Measurements from ENCODE around the gene METTL1. TPM values are rescaled to one million over a fixed set of nuclear protein-coding genes. Genes with fewer than 3 reads are reported as not detected.

Gene METTL1
- polyA plus RNA-seq, 1 donor from 2014 or later, result 15.9 TPM

DNA sequence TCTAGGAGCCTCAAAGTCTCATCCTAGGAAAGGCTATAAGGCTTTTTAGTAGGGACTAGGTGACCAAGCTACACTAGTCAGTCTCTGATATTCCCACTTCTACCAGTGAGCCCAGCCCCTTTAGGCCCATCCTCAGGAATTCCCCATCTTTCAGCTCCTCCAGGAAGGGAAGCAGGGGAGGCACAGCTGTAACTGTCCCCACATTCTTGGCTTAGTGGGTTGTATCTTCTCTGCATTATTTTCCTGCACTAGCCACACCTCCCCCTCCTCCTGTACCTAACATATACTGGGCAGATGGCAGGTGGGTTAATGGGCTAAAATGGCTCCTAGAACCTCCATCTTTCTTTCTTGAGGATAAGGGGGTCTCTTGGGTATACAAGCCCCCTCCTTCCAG is 4.6 kb downstream of the METTL1 start:
- Mint-ChIP-seq H3K27ac (no peak overlapping the region), H3K4me3 (peak overlapping the region in 2 of 4 donors; percentile 49 to 74), H3K27me3 (peaks cover 31% of the 10 kb centered on the region), H3K9me3 (no peaks in the 10 kb centered on the region), H3K4me1 (peaks cover 23 to 24% (median 23%) of the 10 kb centered on the region in 3 donors), H3K36me3 (peaks cover 3% of the 10 kb centered on the region)

GRCh38 chr12:57766464-57767304 is 5.2 kb downstream of the METTL1 start, which contains the start of gene CYP27B1:
CYP27B1 (minus strand) TSS chr12:57767078; CDS start chr12:57767041, 37 bp downstream.
- H3K4me1 Mint-ChIP-seq, result peaks cover 19 to 21% (median 20%) of the 10 kb centered on the region in 3 donors

DNA sequence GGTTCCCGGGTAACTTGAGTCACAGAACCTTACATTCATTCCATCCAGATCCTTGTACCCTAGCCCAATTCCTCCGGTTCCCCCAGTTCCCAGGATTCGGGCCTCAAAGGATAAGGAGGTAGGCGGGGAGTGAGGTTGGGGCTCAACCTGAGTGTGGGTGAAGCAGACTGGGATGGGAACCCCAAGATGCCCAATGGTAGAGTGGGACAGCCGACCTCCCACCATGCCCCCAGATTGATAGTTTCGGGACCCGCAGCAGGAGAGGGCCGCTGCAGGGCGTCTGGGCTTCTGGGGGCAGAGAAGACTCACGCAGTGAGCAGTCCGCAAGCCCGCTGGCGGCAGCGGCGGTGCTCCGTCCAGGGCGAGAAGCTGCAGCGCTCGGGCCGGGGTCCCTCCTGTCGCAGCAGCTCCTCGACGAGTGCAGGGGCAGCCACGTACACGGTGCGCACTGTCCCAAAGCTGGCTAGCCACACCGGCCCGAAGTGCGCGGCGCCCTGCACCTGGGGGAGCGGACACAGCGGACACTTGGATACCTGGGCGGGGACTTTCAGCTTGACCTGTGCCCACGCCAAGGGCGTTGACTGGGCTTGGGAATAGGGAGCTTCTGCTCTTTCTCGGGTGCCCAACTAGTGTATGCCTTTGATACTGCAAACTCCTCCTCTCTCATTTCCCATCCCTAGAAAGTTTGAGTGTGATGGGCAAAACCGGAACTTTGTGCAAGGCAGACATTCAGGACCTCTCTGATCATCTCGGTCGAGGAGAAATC is 6.0 kb downstream of the METTL1 start:
- H3K27me3 Mint-ChIP-seq, result peaks cover 28% of the 10 kb centered on the region
- peaks cover 3% of the 10 kb centered on the region for H3K36me3 Mint-ChIP-seq
- H3K9me3 Mint-ChIP-seq, result no peaks in the 10 kb centered on the region
- H3K4me3 Mint-ChIP-seq, result peak overlapping the region; percentile 74 to 92 (median 82)
- peaks cover 13 to 17% (median 16%) of the 10 kb centered on the region in 3 donors for H3K4me1 Mint-ChIP-seq
- no peak overlapping the region for H3K27ac Mint-ChIP-seq

More at GRCh38 chr12:57766464-57767304, 5.2 kb downstream of the METTL1 start, which contains the start of gene CYP27B1:
- H3K36me3 Mint-ChIP-seq, result peaks cover 3% of the 10 kb centered on the region
- H3K27me3 Mint-ChIP-seq, result peaks cover 28% of the 10 kb centered on the region
- no peak within 1 kb of the TSS for H3K27ac Mint-ChIP-seq
- peak within 1 kb of the TSS; percentile 74 to 92 (median 82) for H3K4me3 Mint-ChIP-seq
- no peaks in the 10 kb centered on the region for H3K9me3 Mint-ChIP-seq

DNA sequence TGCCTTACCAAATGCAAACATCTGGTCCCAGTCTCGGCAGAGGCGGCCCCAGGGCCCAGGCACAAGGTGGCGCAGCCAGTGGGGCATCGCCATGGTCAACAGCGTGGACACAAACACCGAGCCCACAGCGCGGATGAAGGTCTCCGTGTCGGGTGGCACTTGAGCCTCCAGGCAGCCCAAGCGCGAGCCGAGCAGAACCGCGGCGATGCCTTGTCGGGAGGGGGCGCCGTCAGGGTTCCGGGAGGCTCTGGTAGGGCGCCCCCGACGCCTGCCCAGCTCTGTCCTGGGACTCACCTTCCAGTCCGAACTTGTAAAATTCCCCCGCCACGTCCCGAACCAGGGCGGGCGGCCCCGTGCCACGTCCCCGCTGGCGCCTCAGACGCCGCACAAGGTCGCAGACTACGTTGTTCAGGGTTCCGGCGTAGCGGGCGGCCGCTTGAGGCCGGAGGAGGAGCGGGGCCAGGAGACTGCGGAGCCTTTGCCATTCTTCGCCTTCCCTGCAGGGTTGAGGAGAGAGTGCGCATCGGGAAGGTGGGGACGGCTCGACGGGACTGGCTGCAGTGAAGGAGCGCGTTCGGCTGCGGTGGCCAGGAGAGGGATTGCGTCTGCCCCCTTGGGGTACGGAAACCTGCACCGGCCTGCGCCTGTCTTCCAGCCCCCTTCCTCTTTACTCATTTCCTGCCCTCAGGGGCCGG is 6.8 kb downstream of the METTL1 start:
- peaks cover 28% of the 10 kb centered on the region for H3K27me3 Mint-ChIP-seq
- H3K36me3 Mint-ChIP-seq, result peaks cover 3% of the 10 kb centered on the region
- peaks cover 13 to 18% (median 16%) of the 10 kb centered on the region in 3 donors for H3K4me1 Mint-ChIP-seq
- no peaks in the 10 kb centered on the region for H3K9me3 Mint-ChIP-seq
- peak overlapping the region; percentile 74 to 90 (median 82) for H3K4me3 Mint-ChIP-seq
- no peak overlapping the region for H3K27ac Mint-ChIP-seq

- H3K27me3 Mint-ChIP-seq, result peaks cover 28% of the 10 kb centered on the region
- H3K4me3 Mint-ChIP-seq, result peak overlapping the region; percentile 74 to 90 (median 82)
- H3K9me3 Mint-ChIP-seq, result no peaks in the 10 kb centered on the region
- H3K4me1 Mint-ChIP-seq, result peaks cover 14 to 23% (median 17%) of the 10 kb centered on the region in 3 donors
- no peak overlapping the region for H3K27ac Mint-ChIP-seq
- peaks cover 4% of the 10 kb centered on the region for H3K36me3 Mint-ChIP-seq
These were observed 7.3 kb downstream of the METTL1 start for GRCh38 chr12:57764662-57765002.

DNA sequence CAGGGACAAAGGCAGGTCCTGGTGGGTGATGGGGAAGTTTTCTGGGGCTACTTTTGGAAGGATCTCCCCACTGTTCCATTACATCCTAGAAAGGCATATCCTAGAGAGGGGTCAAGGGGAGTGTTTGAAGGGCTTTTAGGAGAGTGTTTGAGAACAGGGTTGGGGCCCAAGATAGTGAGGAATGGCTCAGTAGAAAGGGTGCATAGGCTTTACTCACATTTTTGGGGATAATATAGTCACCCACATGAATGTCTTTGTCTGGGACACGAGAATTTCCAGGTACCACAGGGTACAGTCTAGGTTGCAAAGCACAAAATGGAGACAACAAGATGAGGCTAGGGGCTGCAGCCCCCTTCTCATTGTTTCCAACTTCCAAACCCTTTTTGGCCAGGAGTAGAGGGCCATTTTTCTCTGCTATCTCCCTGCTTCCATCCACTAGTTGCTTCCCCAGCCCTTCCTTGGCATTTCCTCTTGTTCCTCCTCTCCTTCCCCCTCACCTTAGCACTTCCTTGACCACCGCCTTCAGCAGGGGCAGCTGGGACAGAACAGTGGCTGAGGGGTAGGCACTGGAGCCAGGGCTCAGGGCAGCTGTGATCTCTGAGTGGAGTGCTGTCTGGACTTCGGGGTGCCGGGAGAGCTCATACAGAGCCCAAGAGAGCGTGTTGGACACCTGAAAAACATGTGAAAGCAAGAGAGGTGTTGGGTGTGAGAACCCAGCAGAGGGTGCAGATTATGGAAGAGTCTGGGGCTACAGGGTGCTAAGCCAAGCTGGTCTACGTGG is 7.8 kb downstream of the METTL1 start:
- H3K27ac Mint-ChIP-seq, result peak overlapping the region in 2 of 3 donors; percentile 87 to 88
- H3K4me1 Mint-ChIP-seq, result peaks cover 19 to 28% (median 23%) of the 10 kb centered on the region in 3 donors

DNA sequence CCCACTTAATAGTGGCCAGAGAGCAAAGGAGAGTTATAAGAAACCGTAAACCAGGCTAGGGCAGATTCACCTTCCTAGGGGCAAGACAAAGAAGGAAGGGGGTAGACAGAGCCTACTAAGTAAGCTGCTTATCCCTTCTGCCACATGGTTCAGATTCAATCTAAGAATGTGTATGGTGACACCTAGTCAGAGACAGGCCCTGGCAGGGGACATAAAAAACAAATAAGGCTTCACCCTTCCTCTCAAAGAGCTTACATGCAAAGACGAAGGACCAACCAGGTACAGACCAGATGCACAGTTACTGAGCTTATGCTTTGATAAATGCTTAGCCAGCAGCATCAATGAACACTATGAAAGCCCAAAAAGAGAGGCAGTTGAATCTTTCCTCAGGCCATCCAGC is 9.4 kb downstream of the METTL1 start:
- peaks cover 7% of the 10 kb centered on the region for H3K36me3 Mint-ChIP-seq
- H3K27me3 Mint-ChIP-seq, result peaks cover 28% of the 10 kb centered on the region
- peaks cover 22 to 28% (median 23%) of the 10 kb centered on the region in 3 donors for H3K4me1 Mint-ChIP-seq
- H3K4me3 Mint-ChIP-seq, result peak overlapping the region in 1 of 4 donors; percentile 35
- no peaks in the 10 kb centered on the region for H3K9me3 Mint-ChIP-seq
- no peak overlapping the region for H3K27ac Mint-ChIP-seq

More for the DNA sequence above, 7.8 kb downstream of the METTL1 start:
- H3K4me3 Mint-ChIP-seq, result peak overlapping the region; percentile 13 to 90 (median 78)
- H3K9me3 Mint-ChIP-seq, result no peaks in the 10 kb centered on the region
- peaks cover 8% of the 10 kb centered on the region for H3K36me3 Mint-ChIP-seq
- peaks cover 28% of the 10 kb centered on the region for H3K27me3 Mint-ChIP-seq

DNA sequence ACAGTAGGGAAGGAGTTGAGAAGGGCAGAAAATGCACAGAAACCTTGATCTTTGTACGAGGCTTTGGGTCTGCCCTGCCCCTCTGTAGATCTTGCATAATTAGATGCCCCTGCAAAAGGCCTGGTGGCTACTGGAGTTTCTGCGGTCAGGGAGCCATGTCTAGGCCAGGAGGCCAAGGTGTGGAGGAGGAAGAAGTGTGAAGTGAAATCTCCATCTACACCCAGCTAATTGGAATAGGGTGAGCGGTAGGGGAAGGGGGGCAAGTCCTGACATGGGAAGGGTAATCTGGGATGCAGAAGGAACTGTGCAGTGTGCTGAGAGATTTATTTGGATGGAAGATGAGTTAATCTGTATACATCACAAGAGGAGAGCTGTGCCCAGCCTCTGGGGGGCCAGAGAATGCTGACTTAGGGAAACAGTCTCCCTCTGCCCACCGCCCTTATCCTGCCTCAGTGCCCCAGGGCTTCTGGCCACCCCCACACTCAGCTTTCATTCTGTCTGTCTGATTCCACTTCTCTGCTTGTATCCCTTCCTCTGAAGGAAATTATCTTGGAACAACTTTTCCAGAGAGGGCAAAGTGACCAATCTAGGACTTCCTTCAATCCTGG is 10.4 kb downstream of the METTL1 start:
- no peaks in the 10 kb centered on the region for H3K9me3 Mint-ChIP-seq
- H3K27ac Mint-ChIP-seq, result peak overlapping the region in 1 of 3 donors; percentile 86
- H3K27me3 Mint-ChIP-seq, result peaks cover 24% of the 10 kb centered on the region
- H3K4me3 Mint-ChIP-seq, result peak overlapping the region in 1 of 4 donors; percentile 81
- peaks cover 8% of the 10 kb centered on the region for H3K36me3 Mint-ChIP-seq
- H3K4me1 Mint-ChIP-seq, result peaks cover 23 to 32% (median 26%) of the 10 kb centered on the region in 3 donors

- Mint-ChIP-seq H3K27me3 (peaks cover 16% of the 10 kb centered on the region), H3K9me3 (no peaks in the 10 kb centered on the region), H3K4me3 (peak overlapping the region in 1 of 4 donors; percentile 81), H3K36me3 (peaks cover 9% of the 10 kb centered on the region), H3K4me1 (peaks cover 24 to 30% (median 24%) of the 10 kb centered on the region in 3 donors), H3K27ac (no peak overlapping the region)
These were observed 11.4 kb downstream of the METTL1 start for GRCh38 chr12:57760347-57760982.

DNA sequence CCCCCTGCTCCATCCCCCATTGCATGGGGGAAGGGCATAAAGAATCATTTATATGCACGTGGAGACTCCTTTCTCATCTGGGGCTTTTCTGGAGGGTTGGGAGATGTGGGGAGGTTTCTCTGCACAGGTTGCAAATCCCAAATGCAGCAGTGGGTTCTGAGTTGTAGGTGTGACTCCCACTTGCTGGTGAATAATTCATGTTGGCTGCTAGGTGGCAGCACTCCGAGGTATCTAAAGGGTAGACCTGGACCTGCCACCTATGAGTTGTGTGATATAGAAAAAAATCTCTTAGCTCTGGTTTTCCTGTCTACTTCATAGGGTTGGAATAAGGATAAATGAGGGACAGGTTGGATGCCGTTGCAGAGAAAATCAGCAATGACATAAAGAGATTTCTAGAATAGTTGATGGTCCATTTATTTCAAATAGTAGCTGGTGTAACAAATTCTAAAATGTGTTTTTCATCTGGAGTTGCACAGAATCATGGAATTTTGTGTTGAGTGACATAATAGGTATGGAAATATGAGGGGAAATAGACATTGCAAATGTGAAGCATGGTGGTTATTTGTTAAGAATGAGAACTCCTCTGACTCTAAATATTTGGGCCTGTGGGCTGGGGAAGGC is 12.4 kb downstream of the METTL1 start:
- peaks cover 6% of the 10 kb centered on the region for H3K27me3 Mint-ChIP-seq
- H3K36me3 Mint-ChIP-seq, result peaks cover 9% of the 10 kb centered on the region
- peak overlapping the region in 1 of 4 donors; percentile 81 for H3K4me3 Mint-ChIP-seq
- H3K9me3 Mint-ChIP-seq, result no peaks in the 10 kb centered on the region
- peaks cover 24 to 30% (median 24%) of the 10 kb centered on the region in 3 donors for H3K4me1 Mint-ChIP-seq
- peak overlapping the region in 2 of 3 donors; percentile 56 to 84 for H3K27ac Mint-ChIP-seq

- peaks cover 21 to 32% (median 28%) of the 10 kb centered on the region in 3 donors for H3K4me1 Mint-ChIP-seq
- peak overlapping the region in 1 of 4 donors; percentile 81 for H3K4me3 Mint-ChIP-seq
- peak overlapping the region in 2 of 3 donors; percentile 31 to 84 for H3K27ac Mint-ChIP-seq
These were observed 13.1 kb downstream of the METTL1 start for GRCh38 chr12:57758552-57759359.

DNA sequence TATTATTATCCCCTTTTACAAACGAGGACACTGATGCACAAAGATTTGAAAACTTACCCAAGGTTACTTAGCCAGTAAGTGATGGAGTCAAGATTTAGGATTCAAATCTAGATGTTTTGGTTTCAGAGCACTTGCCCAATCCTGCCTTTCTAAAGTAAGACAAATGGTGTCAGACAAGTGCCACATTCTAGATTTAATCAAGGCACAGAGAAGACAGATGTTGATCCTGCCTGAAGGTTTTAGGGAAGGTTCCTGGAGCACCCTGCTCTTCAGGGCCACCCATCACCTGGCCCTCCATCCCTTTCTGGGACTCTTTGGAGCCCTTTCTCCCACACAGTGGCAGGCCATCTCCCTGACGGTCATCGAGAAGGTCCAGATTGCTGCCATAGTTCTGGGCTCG is 14.1 kb downstream of the METTL1 start:
- Mint-ChIP-seq H3K27ac (no peak overlapping the region), H3K4me3 (peak overlapping the region in 2 of 4 donors; percentile 39), H3K27me3 (no peaks in the 10 kb centered on the region), H3K36me3 (peaks cover 9% of the 10 kb centered on the region), H3K4me1 (peaks cover 25 to 40% (median 36%) of the 10 kb centered on the region in 3 donors), H3K9me3 (no peaks in the 10 kb centered on the region)

More at GRCh38 chr12:57758552-57759359, 13.1 kb downstream of the METTL1 start:
- H3K9me3 Mint-ChIP-seq, result no peaks in the 10 kb centered on the region
- peaks cover under 1% of the 10 kb centered on the region for H3K27me3 Mint-ChIP-seq
- peaks cover 9% of the 10 kb centered on the region for H3K36me3 Mint-ChIP-seq

All from IgD-negative memory B cell (primary cell).